Esophagus muscularis mucosa (tissue), 4 donors: Measurements from ENCODE around the gene PLOD3. TPM values are rescaled to one million over a fixed set of nuclear protein-coding genes. Genes with fewer than 3 reads are reported as not detected.

Experiments
- DNase-seq: peaks from one replicate; pipeline ENCODE4 v3.0.0-alpha.2; 2017; ENCODE audit errors: extremely low spot score
- H3K27ac ChIP-seq, 4 donors: fragments of 200-600 bp; sonication (generic); replicated peaks in 1 of 4; 1 replicate in 3 of 4; 2 replicates in 1 of 4; pipeline ENCODE4 v1.5.1; 2016 to 2019; ENCODE audit warnings: mild to moderate bottlenecking in 1 of 4
- H3K27me3 ChIP-seq, 4 donors: fragments of 200-600 bp; sonication (generic); one replicate each; pipeline versions ENCODE4 v1.5.1 to v1.6.0; 2016 to 2019
- H3K36me3 ChIP-seq, 4 donors: fragments of 200-600 bp; sonication (generic); one replicate each; pipeline ENCODE4 v1.5.1; 2016 to 2019
- H3K4me1 ChIP-seq, 4 donors: fragments of 200-600 bp; sonication (generic); one replicate each; pipeline ENCODE4 v1.5.1; 2016 to 2019
- H3K4me3 ChIP-seq, 4 donors: fragments of 200-600 bp; sonication (generic); 1 replicate in 2 of 4; 2 replicates in 2 of 4; pipeline ENCODE4 v1.5.1; 2016 to 2019; ENCODE audit warnings: mild to moderate bottlenecking in 4 of 4, moderate library complexity in 1 of 4
- H3K9me3 ChIP-seq, 4 donors: fragments of 200-600 bp; sonication (generic); 1 replicate in 3 of 4; 2 replicates in 1 of 4; pipeline ENCODE4 v1.5.1; 2016 to 2019
- CTCF ChIP-seq, 3 experiments: fragments of 200-600 bp in 2 of 3; fragments of 450-650 bp in 1 of 3; sonication (generic) in 2 of 3; IDR thresholded peaks; one replicate each; pipeline ENCODE4 v1.5.1; 2017 to 2019; ENCODE audit warnings: antibody characterized with exemption in 3 of 3, mild to moderate bottlenecking in 2 of 3, moderate library complexity in 1 of 3
- EP300 ChIP-seq: sonication (generic); formaldehyde crosslinking; IDR thresholded peaks from one replicate; pipeline ENCODE4 v1.6.1; 2017; ENCODE audit warnings: antibody characterized with exemption
- POLR2A ChIP-seq: fragments of 450-650 bp; IDR thresholded peaks from one replicate; pipeline ENCODE4 v1.6.1; 2017; ENCODE audit warnings: antibody characterized with exemption, moderate library complexity, mild to moderate bottlenecking, low read depth
- POLR2AphosphoS5 ChIP-seq, 2 donors: sonication (generic); formaldehyde crosslinking; IDR thresholded peaks; one replicate each; pipeline ENCODE4 v1.6.1; 2017; ENCODE audit warnings: antibody characterized with exemption in 2 of 2
- WGBS: methylation state at CpG from one replicate; pipeline ENCODE4 v1.1.5; 2018; 5-methylcytosine and 5-hydroxymethylcytosine counted together
- intact Hi-C: fragments of 100-400 bp; cut with DNase I; formaldehyde crosslinking; loops from one replicate; pipeline ENCODE4 v1.15.1; 2023
- total RNA-seq, 4 donors: library from RNA; depleted of rRNA; stranded (reverse); fragments of >200 nt; gene quantifications; one replicate each; pipeline versions ENCODE4 v1.1.0 to v1.2.1, GENCODE V29; 2016

The PLOD3 gene
- total RNA-seq, 4 donors from 2014 or later = 30.3 to 60.2 (median 50.1) TPM

GRCh38 chr7:101226721-101227120, 9.3 kb upstream of the PLOD3 start:
- Histone ChIP-seq H3K27me3 (no peaks in the 10 kb centered on the region), H3K36me3 (peaks cover 34 to 85% (median 78%) of the 10 kb centered on the region in 4 donors), H3K9me3 (no peaks in the 10 kb centered on the region), H3K4me1 (peaks cover 4 to 13% (median 5%) of the 10 kb centered on the region in 4 donors), H3K27ac (no peak overlapping the region), H3K4me3 (no peak overlapping the region)
- DNase-seq = no peak
- TF ChIP-seq CTCF (IDR thresholded peaks at IDR 0.05) (no peak), EP300 (no peak), POLR2A (no peak), POLR2AphosphoS5 (IDR thresholded peaks at IDR 0.05) (no peak)
- intact Hi-C loops = no loop called here
- WGBS = 93% methylated on average over 9 of the region's 9 CpGs

GRCh38 chr7:101225650-101226049, 8.3 kb upstream of the PLOD3 start:
- intact Hi-C loops = no loop called here
- Histone ChIP-seq H3K27me3 (no peaks in the 10 kb centered on the region), H3K4me3 (no peak overlapping the region), H3K4me1 (peaks cover under 1 to 19% (median 2%) of the 10 kb centered on the region in 4 donors), H3K27ac (no peak overlapping the region), H3K9me3 (no peaks in the 10 kb centered on the region), H3K36me3 (peaks cover 34 to 85% (median 73%) of the 10 kb centered on the region in 4 donors)
- no peak for DNase-seq
- TF ChIP-seq POLR2AphosphoS5 (IDR thresholded peaks at IDR 0.05) (no peak), CTCF (IDR thresholded peaks at IDR 0.05) (no peak), EP300 (no peak), POLR2A (no peak)
- 92% methylated on average over 6 of the region's 6 CpGs for WGBS

GRCh38 chr7:101223528-101223927, 6.1 kb upstream of the PLOD3 start:
- peaks cover 34 to 69% (median 61%) of the 10 kb centered on the region in 4 donors for H3K36me3 ChIP-seq

GRCh38 chr7:101222275-101222830, 5.0 kb upstream of the PLOD3 start:
- 81% methylated on average over 23 of the region's 27 CpGs for WGBS
- Histone ChIP-seq H3K4me3 (no peak overlapping the region), H3K36me3 (peaks cover 33 to 60% (median 51%) of the 10 kb centered on the region in 4 donors), H3K27me3 (no peaks in the 10 kb centered on the region), H3K4me1 (peaks cover 22 to 43% (median 24%) of the 10 kb centered on the region in 4 donors), H3K9me3 (no peaks in the 10 kb centered on the region), H3K27ac (no peak overlapping the region)
- intact Hi-C loops = no loop called here
- TF ChIP-seq CTCF (IDR thresholded peaks at IDR 0.05) (no peak), EP300 (no peak), POLR2AphosphoS5 (IDR thresholded peaks at IDR 0.05) (no peak), POLR2A (no peak)
- no peak for DNase-seq

More at GRCh38 chr7:101223528-101223927, 6.1 kb upstream of the PLOD3 start:
- TF ChIP-seq POLR2AphosphoS5 (IDR thresholded peaks at IDR 0.05) (no peak), CTCF (IDR thresholded peaks at IDR 0.05) (no peak), POLR2A (no peak), EP300 (no peak)
- no peak overlapping the region for H3K4me3 ChIP-seq
- intact Hi-C loops = no loop called here
- peaks cover 20 to 40% (median 21%) of the 10 kb centered on the region in 4 donors for H3K4me1 ChIP-seq
- H3K9me3 ChIP-seq = no peaks in the 10 kb centered on the region
- H3K27ac ChIP-seq = no peak overlapping the region
- no peaks in the 10 kb centered on the region for H3K27me3 ChIP-seq
- DNase-seq = no peak
- 96% methylated on average over 14 of the region's 15 CpGs for WGBS

- H3K36me3 ChIP-seq = peaks cover 23 to 47% (median 37%) of the 10 kb centered on the region in 4 donors
- WGBS = 91% methylated on average over 5 of the region's 5 CpGs
- H3K4me1 ChIP-seq = peaks cover 35 to 61% (median 39%) of the 10 kb centered on the region in 4 donors
- DNase-seq = no peak
- TF ChIP-seq CTCF (IDR thresholded peaks at IDR 0.05) (no peak), EP300 (no peak), POLR2A (no peak), POLR2AphosphoS5 (IDR thresholded peaks at IDR 0.05) (no peak)
- no peak overlapping the region for H3K27ac ChIP-seq
- no peaks in the 10 kb centered on the region for H3K27me3 ChIP-seq
- no peak overlapping the region for H3K4me3 ChIP-seq
- no peaks in the 10 kb centered on the region for H3K9me3 ChIP-seq
- intact Hi-C loops = no loop called here
These were observed 2.9 kb upstream of the PLOD3 start for GRCh38 chr7:101220295-101220694.
